ENCODE results near the gene WIPF2. TPM values are rescaled to one million over a fixed set of nuclear protein-coding genes. Genes with fewer than 3 reads are reported as not detected.

Gene WIPF2
- total RNA-seq, 2 donors from 2014 or later, result 12.6 to 27.0 TPM

DNA sequence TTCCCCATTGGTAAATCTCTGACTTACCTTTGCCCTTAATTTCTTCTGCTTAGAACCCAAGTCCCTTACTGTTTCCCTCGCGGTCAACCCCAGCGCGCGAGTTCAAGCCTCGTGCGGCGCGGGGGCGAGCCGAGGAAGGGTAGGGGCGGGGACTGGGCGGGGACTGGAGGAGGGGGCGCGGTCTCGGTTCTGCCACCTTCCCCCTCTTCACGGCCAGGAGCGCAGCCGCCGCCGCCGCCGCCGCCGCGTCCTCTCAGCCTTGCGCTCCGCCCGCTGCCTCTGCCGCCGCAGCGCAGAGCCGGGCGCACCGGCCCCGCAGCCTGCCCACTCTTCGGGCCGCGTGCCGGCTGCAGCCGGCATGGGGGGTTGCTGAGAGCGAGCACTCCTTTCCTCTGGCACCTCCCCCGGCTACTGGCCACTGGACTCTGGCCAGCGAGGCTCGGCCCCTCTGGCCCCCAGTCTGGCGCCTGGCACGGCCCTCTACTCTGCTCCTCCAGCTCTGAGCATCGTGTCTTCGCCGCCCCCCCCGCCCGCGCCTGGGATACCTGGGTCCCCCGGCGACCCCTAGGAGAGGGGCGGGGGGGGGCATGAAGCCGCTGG lies 41.7 kb upstream of the WIPF2 start, which contains the start of gene RAPGEFL1:
TSS of gene RAPGEFL1 (plus strand) at position 196 of the 600 bp plus-strand sequence. CDS start at position 588, 392 bp downstream.
- Histone ChIP-seq H3K4me1 (replicated peaks) (peaks cover 7% of the 10 kb centered on the region), H3K27me3 (replicated peaks; ENCODE audit: insufficient read depth) (no peaks in the 10 kb centered on the region), H3K36me3 (no peaks in the 10 kb centered on the region), H3K27ac (peak within 1 kb of the TSS; percentile 66 to 67), H3K9me3 (no peaks in the 10 kb centered on the region), H3K4me3 (peak within 1 kb of the TSS; percentile 45 to 50)
- 1% methylated on average over 54 of the region's 57 CpGs for WGBS
- TF ChIP-seq POLR2A (IDR thresholded peaks at IDR 0.05), result peak; percentile 86
- TF ChIP-seq, protein P1, sequence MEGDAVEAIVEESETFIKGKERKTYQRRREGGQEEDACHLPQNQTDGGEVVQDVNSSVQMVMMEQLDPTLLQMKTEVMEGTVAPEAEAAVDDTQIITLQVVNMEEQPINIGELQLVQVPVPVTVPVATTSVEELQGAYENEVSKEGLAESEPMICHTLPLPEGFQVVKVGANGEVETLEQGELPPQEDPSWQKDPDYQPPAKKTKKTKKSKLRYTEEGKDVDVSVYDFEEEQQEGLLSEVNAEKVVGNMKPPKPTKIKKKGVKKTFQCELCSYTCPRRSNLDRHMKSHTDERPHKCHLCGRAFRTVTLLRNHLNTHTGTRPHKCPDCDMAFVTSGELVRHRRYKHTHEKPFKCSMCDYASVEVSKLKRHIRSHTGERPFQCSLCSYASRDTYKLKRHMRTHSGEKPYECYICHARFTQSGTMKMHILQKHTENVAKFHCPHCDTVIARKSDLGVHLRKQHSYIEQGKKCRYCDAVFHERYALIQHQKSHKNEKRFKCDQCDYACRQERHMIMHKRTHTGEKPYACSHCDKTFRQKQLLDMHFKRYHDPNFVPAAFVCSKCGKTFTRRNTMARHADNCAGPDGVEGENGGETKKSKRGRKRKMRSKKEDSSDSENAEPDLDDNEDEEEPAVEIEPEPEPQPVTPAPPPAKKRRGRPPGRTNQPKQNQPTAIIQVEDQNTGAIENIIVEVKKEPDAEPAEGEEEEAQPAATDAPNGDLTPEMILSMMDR (IDR thresholded peaks at IDR 0.05), result no peak
- DNase-seq (ENCODE audit: low spot score), result peak; percentile 77
- intact Hi-C loops (cut with DNase I), result loop anchor here (5.0 kb wide), 1 partner anchor 150 kb away; no protein-coding TSS in a partner anchor

DNA sequence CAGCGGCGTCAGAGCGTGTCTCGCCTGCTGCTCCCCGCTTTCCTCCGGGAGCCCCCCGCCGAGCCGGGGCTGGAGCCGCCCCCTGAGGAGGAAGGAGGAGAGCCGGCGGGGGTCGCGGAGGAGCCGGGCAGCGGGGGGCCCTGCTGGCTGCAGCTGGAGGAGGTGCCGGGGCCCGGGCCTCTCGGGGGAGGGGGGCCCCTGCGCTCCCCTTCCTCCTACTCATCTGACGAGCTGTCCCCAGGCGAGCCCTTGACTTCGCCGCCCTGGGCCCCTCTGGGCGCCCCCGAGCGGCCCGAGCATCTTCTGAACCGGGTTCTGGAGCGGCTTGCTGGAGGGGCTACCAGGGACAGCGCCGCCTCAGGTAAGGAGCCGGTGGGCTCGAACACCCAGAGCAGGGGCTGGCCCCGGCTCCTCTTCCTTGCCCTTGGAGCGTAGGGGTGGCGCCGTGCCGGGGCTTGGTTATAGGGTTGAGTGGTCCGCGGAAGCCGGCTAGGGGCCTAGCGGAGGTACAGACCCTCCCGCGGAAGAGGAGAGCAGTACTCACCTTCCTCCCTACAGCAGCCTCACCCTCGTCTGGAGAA lies 41.0 kb upstream of the WIPF2 start:
- no peaks in the 10 kb centered on the region for H3K36me3 ChIP-seq
- WGBS, result 14% methylated on average over 44 of the region's 46 CpGs
- intact Hi-C loops (cut with DNase I), result loop anchor here (5.0 kb wide), 1 partner anchor 151 kb away; no protein-coding TSS in a partner anchor
- no peak for DNase-seq (ENCODE audit: low spot score)
- H3K9me3 ChIP-seq, result no peaks in the 10 kb centered on the region
- H3K27me3 ChIP-seq (replicated peaks; ENCODE audit: insufficient read depth), result no peaks in the 10 kb centered on the region
- H3K4me3 ChIP-seq, result peak overlapping the region; percentile 45 to 50
- H3K27ac ChIP-seq, result peak overlapping the region; percentile 66 to 67
- H3K4me1 ChIP-seq (replicated peaks), result peaks cover 7% of the 10 kb centered on the region
- TF ChIP-seq, protein P1 (IDR thresholded peaks at IDR 0.05), result no peak
- TF ChIP-seq POLR2A (IDR thresholded peaks at IDR 0.05) (no peak), POLR2AphosphoS5 (IDR thresholded peaks at IDR 0.05) (no peak)

DNA sequence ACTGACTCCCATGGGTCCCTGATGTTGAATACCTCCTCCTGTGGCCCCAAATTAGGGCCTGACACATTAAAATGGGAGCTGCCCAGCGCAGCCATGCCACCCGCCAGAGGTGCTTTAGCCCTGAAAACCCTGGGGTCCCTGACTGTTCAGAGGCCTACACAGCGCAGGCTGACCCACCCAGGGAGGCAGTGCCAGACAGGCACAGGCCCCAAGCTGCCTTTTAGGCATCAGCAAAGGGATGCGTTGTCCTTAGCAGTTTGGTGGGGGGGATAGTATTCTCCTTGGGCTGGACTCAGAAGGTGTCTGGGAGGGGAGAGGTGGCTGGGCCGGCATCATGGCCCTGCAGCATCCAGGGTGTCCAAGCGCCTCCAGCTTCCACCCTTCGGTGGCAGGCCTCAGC lies 40.4 kb upstream of the WIPF2 start:
- Histone ChIP-seq H3K36me3 (no peaks in the 10 kb centered on the region), H3K9me3 (no peaks in the 10 kb centered on the region), H3K27ac (peak overlapping the region in 1 of 2 donors; percentile 66), H3K4me3 (no peak overlapping the region), H3K27me3 (replicated peaks; ENCODE audit: insufficient read depth) (no peaks in the 10 kb centered on the region), H3K4me1 (replicated peaks) (peaks cover 7% of the 10 kb centered on the region)
- DNase-seq (ENCODE audit: low spot score), result no peak
- intact Hi-C loops (cut with DNase I), result loop anchor here (5.0 kb wide), 1 partner anchor 151 kb away; no protein-coding TSS in a partner anchor
- no peak for TF ChIP-seq POLR2A (IDR thresholded peaks at IDR 0.05)
- TF ChIP-seq POLR2AphosphoS5 (IDR thresholded peaks at IDR 0.05), result no peak
- TF ChIP-seq, protein P1 (IDR thresholded peaks at IDR 0.05), result no peak
- WGBS, result 77% methylated on average over 7 of the region's 7 CpGs

DNA sequence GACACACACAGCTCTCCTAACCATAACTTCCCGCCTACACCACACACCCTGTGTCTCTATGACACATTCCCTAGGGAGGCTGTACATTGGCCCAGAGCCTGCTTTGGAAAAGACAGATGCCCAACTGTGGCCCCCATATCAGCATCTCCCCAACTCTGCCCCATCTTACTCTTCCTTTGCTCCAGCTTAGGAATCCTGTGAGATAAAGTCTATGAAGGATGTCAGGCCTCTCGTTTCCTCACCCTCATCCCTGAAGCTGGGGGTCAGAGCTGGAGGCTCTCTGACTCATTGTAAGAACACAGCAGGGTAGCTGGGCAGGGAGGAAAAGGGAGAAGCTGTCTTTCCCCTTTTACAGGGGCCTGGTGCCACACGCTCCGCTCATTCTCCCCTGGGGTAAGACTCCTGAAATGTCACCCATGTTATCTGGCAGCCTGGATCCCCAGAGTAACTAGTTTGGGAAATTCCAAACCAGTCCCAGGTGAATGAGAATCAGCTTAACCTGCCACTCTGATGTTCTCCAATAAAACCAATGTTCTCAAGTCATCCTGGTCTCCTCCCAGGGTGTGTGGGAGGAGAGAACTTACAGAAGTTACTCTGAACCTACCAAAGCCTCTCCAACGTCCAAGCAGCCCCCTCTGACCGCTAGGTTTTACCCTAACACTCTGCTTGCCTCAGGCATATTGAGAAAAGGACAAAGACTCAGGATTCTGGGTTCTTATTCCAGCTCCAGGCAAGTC lies 39.0 kb upstream of the WIPF2 start:
- intact Hi-C loops (cut with DNase I), result loop anchor here (5.0 kb wide), 1 partner anchor 153 kb away; no protein-coding TSS in a partner anchor
- Histone ChIP-seq H3K4me3 (no peak overlapping the region), H3K36me3 (no peaks in the 10 kb centered on the region), H3K27me3 (replicated peaks; ENCODE audit: insufficient read depth) (no peaks in the 10 kb centered on the region), H3K27ac (peak overlapping the region; percentile 24 to 36), H3K4me1 (replicated peaks) (peaks cover 7% of the 10 kb centered on the region), H3K9me3 (no peaks in the 10 kb centered on the region)
- TF ChIP-seq, protein P1 (IDR thresholded peaks at IDR 0.05), result no peak
- TF ChIP-seq POLR2A (IDR thresholded peaks at IDR 0.05) (peak; percentile 36), POLR2AphosphoS5 (IDR thresholded peaks at IDR 0.05) (no peak)
- no peak for DNase-seq (ENCODE audit: low spot score)
- 45% methylated on average over 6 of the region's 6 CpGs for WGBS
